ENCODE measurements around the gene HSPA9. TPM values are rescaled to one million over a fixed set of nuclear protein-coding genes. Genes with fewer than 3 reads are reported as not detected.

HSPA9 gene
- total RNA-seq, 1 donor from 2014 or later, result 289 TPM

DNA sequence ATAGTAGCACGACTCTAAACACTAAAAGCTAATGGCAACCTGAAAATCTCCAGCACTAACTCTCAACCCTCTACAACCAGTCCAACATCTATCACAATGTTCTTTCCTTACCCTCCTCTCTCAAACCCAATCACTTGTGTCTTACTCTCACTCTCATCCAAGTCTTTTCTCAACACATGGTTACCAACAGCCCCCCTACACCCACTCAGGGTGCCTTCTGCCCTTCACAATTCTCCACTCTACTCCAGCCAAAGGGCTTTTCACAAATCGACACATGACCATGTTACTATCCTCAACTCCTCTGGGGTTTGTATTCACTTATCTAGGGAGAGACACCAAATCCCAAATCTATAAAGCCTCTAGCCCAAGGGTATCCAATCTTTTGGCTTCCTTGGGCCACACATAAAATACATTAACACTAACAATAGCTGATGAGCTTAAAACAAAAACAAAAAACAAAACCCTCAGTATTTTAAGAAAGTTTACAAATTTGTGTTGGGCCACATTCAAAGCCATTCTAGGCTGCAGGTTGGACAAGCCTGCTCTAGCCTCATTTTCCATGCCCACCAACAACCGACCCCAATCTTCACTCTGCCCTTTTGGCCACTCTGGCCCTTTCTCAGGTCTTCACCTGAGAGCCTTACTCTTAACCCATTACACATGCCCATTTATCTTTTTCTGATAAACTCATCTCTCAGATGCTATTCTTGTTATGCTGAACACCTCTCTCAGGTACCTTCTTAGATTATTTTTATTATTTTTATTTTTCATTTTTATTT, 11.7 kb downstream of the HSPA9 start:
- no peak for DNase-seq (ENCODE audit: low spot score)

GRCh38 chr5:138560971-138561370, 14.2 kb downstream of the HSPA9 start:
- DNase-seq (ENCODE audit: low spot score), result no peak

- peak; percentile 81 for DNase-seq (ENCODE audit: low spot score)
These were observed 15.3 kb downstream of the HSPA9 start for GRCh38 chr5:138559937-138560336.

- DNase-seq (ENCODE audit: low spot score), result no peak
These were observed 17.5 kb downstream of the HSPA9 start for GRCh38 chr5:138557677-138558076.

- DNase-seq (ENCODE audit: low spot score), result no peak
These were observed 21.1 kb downstream of the HSPA9 start for GRCh38 chr5:138554143-138554542.

DNA sequence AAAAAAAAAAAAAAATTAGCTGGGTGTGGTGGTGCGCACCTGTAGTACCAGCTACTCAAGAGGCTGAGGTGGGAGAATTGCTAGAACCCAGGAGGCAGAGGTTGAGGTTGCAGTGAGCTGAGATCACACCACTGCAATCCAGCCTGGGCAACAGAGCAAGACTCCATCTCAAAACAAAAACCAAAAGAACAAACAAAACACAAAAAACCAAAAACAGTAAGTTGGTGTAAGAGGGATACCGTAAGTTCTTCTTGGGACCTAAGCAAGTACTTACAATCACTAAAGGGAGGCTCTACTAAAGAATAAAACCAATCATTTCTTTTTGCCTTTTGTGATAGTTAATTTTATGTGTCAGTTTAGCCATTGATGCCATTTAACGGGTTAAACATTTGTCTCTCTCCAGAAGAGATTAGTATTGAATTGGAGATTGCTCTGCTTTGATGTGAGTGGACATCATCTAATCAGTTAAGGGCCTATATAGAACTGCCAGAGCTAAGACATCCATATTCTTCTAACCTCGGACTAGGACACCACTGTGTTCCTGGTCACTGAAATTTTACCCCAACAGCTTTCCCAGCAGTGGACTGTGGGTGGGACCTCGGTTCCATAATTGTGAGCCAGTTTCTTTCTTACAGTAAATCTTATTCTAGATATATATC, 21.6 kb downstream of the HSPA9 start:
- DNase-seq (ENCODE audit: low spot score), result no peak

GRCh38 chr5:138552657-138553056, 22.5 kb downstream of the HSPA9 start:
- no peak for DNase-seq (ENCODE audit: low spot score)

DNA sequence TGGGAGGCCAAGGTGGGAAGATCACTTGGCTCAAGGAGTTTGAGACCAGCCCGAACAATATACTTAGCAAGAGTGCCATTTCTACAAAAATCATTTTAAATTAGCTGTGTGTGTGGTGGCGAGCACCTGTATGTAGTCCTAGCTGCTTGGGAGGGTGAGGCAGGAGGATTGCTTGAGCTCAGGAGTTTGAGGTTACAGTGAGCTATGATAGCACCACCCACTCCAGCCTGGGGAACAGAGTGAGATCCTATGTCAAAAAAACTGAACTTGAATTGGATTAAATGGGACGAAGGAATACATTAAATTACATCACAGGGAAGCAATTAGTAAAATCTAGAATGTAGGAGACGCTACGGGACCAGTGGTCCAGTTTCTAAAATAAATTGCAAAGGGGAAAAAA, 25.8 kb downstream of the HSPA9 start:
- no peak for DNase-seq (ENCODE audit: low spot score)

DNA sequence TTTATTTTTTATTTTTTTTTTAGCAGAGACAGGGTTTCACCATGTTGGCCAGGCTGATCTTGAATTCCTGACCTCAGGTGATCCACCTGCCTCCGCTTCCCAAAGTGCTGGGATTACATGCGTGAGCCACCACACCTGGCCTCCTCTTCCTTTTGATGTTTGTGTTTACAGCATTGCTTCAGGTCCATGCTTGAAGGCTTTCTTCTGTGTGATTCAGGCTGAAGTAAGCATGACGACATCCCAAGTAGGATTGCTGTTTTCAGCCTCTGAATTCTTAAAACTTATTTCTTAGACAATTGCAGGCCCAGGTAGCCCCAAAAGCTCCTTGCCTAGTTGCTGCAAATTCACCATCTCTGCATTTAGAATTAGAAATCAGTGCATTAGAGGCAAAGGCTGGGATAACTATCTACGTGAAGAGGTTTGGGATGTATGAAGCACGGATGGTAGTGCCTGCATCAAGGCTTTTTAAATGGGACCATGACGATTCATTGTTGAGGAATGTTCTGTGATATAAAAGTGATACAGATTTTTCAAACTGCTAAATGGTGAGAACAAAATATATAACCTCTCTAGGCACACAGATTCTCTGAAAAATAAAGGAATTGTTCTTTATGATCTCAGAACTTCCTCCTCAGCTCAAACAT, 29.2 kb downstream of the HSPA9 start:
- no peak for DNase-seq (ENCODE audit: low spot score)

- DNase-seq (ENCODE audit: low spot score), result no peak
These were observed 30.7 kb downstream of the HSPA9 start for GRCh38 chr5:138544181-138545134.

DNA sequence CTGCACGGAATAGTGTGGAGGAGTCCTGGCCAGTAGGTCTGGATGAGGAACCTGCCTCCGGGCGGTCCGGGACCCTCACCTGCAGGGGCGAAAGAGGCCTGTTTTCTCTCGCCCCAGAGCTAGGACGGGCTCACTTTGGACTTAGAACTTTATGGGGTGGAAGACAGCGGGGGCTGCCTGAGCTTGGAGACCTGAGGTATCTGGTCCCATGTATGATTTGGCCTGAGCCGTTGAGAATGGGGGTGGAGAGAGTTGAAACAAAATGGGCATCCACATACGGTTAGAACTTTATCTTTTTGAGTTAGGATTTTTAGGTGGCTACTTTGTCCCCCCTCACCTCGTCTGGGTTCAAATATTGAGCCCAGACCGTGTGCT, 31.5 kb downstream of the HSPA9 start:
- DNase-seq (ENCODE audit: low spot score), result no peak

DNA sequence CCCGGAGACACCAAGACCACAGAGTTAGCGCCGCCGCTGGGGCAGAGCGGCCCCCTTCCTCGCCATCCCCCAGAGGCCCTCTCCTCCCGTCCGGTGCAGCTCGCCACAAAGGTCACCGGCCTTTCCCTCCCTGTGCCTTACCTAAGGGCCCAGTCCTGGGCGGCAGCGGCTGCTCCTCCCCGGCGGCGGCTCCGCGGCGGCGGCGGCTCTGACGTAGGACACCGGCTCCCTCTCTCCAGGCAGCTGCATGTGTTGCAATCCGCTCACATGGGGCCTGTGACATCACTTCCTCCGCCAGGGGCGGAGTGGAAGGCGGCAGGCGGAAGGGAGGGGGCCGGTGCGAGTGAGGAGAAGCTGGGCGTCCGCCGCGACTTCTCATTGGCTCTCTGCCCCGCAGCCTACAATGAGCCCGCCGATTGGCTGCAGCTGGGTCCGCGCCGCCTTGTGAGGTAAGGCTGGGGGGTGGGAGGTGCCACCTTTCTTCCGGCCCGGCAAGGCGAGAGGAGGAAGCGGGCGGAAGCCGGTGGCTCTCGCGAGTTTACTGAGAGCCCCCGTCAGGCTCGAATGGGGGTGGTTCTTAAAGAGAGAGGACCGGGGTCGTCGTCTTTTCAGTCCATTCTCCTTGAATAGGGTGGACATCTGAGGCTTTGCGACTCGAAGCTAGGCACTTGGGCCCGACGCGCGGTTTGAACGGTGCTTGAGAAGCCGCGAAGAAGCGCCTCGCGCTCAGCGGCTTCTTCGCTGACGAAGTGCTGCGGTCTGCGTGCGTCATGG, 32.1 kb downstream of the HSPA9 start, which contains the start of gene ETF1:
Gene ETF1 (minus strand): TSS at position 281 of the 774 bp plus-strand sequence. CDS start 318 bp downstream, outside the sequence.
- DNase-seq (ENCODE audit: low spot score), result peak; percentile 100

DNA sequence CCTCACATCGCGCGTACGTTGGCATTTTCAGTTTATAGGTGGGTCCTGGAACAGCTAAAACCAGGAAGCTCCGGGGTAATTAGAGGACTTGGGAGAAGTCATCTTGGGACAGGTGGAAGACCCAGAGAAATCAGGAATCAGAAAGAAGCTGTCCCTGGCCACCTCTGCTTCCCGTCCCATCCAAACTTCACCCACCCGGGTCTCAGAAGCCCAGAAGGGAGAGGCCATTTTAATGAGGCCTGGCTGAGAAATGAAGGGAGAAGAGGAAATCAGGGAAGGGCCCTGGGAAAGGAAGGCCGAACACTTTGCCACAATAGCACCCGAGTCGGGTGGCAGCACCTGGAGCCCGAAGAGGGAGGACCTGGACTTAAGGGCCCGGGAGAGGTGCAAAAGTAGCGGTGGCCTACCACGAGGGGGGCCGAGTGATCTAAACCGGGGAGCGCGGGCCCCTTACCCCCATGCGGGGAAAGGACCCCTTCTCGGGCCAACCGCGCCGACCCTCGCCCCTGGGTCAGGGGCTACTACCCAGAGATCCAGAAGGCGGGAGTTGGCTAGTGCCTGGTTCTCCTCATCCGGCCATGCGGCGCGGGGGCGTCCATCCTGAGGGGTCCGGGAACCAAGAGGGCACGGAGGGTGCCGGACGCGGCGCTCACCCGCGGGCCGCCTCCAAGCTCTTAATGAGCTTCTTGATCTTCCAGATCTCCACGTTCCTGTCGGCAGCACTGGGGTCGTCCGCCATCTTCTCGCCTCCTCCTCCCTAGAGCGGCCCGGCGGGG, 32.8 kb downstream of the HSPA9 start:
- DNase-seq (ENCODE audit: low spot score), result no peak

DNA sequence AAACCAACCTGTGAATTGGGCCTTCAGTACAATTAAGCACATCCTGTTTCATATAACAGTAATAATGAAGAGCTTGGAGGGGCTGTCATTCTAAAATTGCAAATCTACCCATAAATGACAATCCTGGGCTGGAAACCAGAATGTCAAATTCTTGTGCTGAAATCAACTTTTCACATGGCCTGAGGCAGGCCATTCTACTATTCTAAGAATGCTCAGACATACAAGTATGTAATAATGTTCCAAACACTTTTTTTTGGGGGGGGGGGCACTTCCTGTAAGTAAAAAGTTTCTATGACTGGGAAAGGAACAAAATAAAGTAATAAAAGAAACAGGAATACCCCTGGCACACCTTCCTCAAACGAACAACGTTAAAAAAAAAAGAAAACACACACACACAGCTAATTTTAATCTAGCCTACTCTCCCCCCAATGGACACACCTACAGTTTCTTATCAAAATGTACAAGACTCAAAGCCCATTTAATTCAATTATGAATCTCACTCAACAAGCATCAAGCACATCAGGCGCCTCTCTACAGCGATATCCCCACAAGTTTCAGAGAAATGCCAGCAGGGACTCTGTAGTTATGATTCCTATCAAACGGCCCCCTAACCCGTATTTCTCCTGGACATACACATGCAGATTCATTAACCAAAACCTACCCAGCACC, 33.6 kb downstream of the HSPA9 start:
- DNase-seq (ENCODE audit: low spot score), result no peak

DNA sequence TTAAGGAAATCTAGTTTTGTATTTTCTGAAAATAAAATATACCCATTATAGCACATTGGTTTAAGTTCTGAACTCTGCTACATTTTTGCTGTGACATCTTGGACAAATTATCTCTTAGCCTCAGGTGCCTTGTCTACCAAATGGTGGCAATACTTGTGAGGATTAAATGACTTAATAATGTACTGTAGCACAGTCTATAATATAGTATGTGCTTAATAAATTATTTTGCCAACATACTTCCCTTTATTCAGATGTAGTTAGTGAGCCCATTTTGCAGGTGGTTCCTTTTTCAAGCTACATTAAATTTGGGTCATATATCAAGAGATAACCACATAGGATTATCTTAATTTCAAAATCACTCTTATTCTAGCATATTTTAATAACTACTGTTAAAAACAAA, 35.4 kb downstream of the HSPA9 start:
- DNase-seq (ENCODE audit: low spot score), result no peak

GRCh38 chr5:138538943-138539627, 36.1 kb downstream of the HSPA9 start:
- no peak for DNase-seq (ENCODE audit: low spot score)

GRCh38 chr5:138536665-138537315, 38.4 kb downstream of the HSPA9 start:
- no peak for DNase-seq (ENCODE audit: low spot score)

GRCh38 chr5:138536215-138536614, 39.0 kb downstream of the HSPA9 start:
- DNase-seq (ENCODE audit: low spot score), result no peak

Data from ureter (tissue), 1 donor.